GM12878 (cell line): ENCODE results near the gene NHS. TPM values are rescaled to one million over a fixed set of nuclear protein-coding genes. Genes with fewer than 3 reads are reported as not detected.

Experiments
- ATAC-seq: fragments of 200-7000 bp; cut with Tn5 transposase; 3 replicates; pipeline ENCODE4 v1.9.1; 2020; ENCODE audit warnings: mild to moderate bottlenecking, moderate library complexity
- BruUV-seq: library from RNA; stranded (reverse); fragments of 400-500 nt; replicated peaks from 2 replicates; lab custom pipeline; 2021; lab: Mats Ljungman, UMichigan
- CTCF ChIA-PET: fragments of 300-600 bp; sonication (Branson Sonifier 250); formaldehyde crosslinking; extraction: SDS; loops from one replicate; lab custom pipeline; 2021; ENCODE audit warnings: inconsistent platforms; lab: Yijun Ruan, JAX
- POLR2A ChIA-PET: fragments of 350-600 bp; formaldehyde crosslinking; extraction: SDS; loops from one replicate; lab custom pipeline; 2021; ENCODE audit warnings: inconsistent platforms; lab: Charles Lee
- RAD21 ChIA-PET: fragments of 300-600 bp; sonication (Branson Sonifier 250); formaldehyde crosslinking; loops from one replicate; lab custom pipeline; 2023; ENCODE audit warnings: antibody characterized with exemption; ENCODE audit not compliant: unreplicated experiment; lab: Charles Lee
- SMC1A ChIA-PET: fragments of 300-600 bp; sonication (Branson Sonifier 250); formaldehyde crosslinking; loops from one replicate; lab custom pipeline; 2023; ENCODE audit not compliant: unreplicated experiment, uncharacterized antibody; lab: Charles Lee
- DNase-seq: peaks from one replicate; pipeline ENCODE4 v3.0.0-alpha.2; 2011; ENCODE audit warnings: low read depth, low spot score
- FAIRE-seq: peaks from 3 replicates; lab custom pipeline; 2011; peaks lifted over from hg19 to GRCh38; lab: Jason Lieb, UNC
- H2AFZ ChIP-seq: 2 replicates; pipeline ENCODE4 v1.6.0; 2011; ENCODE audit warnings: low read depth, low read length, control low read depth; ENCODE audit not compliant: control insufficient read depth
- H3K27ac ChIP-seq: 2 replicates; pipeline ENCODE4 v1.5.1; 2011; ENCODE audit warnings: control low read depth; ENCODE audit not compliant: control insufficient read depth, insufficient read depth
- H3K27me3 ChIP-seq, 2 experiments: replicated peaks in 1 of 2; 2 replicates each; pipeline versions ENCODE4 v1.6.0 to v1.6.1; 2011; ENCODE audit warnings: low read length in 1 of 2; ENCODE audit not compliant: control insufficient read depth in 2 of 2, insufficient read depth in 2 of 2
- H3K36me3 ChIP-seq, 2 experiments: 2 replicates each; pipeline ENCODE4 v1.5.1; 2011; ENCODE audit warnings: low read length in 1 of 2; ENCODE audit not compliant: control insufficient read depth in 2 of 2, insufficient read depth in 2 of 2
- H3K4me1 ChIP-seq: 2 replicates; pipeline ENCODE4 v1.6.1; 2011; ENCODE audit warnings: mild to moderate bottlenecking, low read length, moderate library complexity, mixed read lengths; ENCODE audit not compliant: control insufficient read depth, insufficient read depth
- H3K4me2 ChIP-seq: 2 replicates; pipeline ENCODE4 v1.6.0; 2011; ENCODE audit warnings: control low read depth; ENCODE audit not compliant: control insufficient read depth, insufficient read depth
- H3K4me3 ChIP-seq: fragments of 200-600 bp; sonication (generic); 2 replicates; pipeline ENCODE4 v1.5.1; 2016
- H3K79me2 ChIP-seq: 2 replicates; pipeline ENCODE4 v1.6.0; 2011; ENCODE audit warnings: low read length; ENCODE audit not compliant: control insufficient read depth, insufficient read depth
- H3K9ac ChIP-seq: 2 replicates; pipeline ENCODE4 v1.8.0; 2011; ENCODE audit warnings: low read length, control low read depth, mixed read lengths; ENCODE audit not compliant: control insufficient read depth, insufficient read depth
- H3K9me3 ChIP-seq: replicated peaks from 3 replicates; pipeline ENCODE4 v1.5.1; 2011; ENCODE audit warnings: mild to moderate bottlenecking, low read length; ENCODE audit not compliant: control insufficient read depth, insufficient read depth
- H4K20me1 ChIP-seq: 2 replicates; pipeline ENCODE4 v1.6.0; 2011; ENCODE audit not compliant: control insufficient read depth, insufficient read depth
- ESRRA ChIP-seq: IDR thresholded peaks from 2 replicates; pipeline ENCODE4 v1.6.1; 2012; ENCODE audit warnings: mild to moderate bottlenecking, low read length, improper control_type of control experiment
- IKZF1 ChIP-seq: fragments of 450-650 bp; conservative IDR thresholded peaks from 2 replicates; pipeline ENCODE4 v1.6.1; 2017; ENCODE audit warnings: antibody characterized with exemption, mild to moderate bottlenecking
- NKRF ChIP-seq: fragments of 450-650 bp; conservative IDR thresholded peaks from 2 replicates; pipeline ENCODE4 v1.6.1; 2017; ENCODE audit warnings: mild to moderate bottlenecking, moderate library complexity
- TCF12 ChIP-seq: IDR thresholded peaks from 2 replicates; pipeline ENCODE4 v1.6.1; 2011; ENCODE audit warnings: low read depth, mild to moderate bottlenecking, low read length
- USF1 ChIP-seq: IDR thresholded peaks from 2 replicates; pipeline ENCODE4 v1.6.1; 2011; ENCODE audit warnings: borderline replicate concordance, low read depth, mild to moderate bottlenecking, moderate library complexity, mixed read lengths, low read length; ENCODE audit not compliant: insufficient read depth; ENCODE audit errors: extremely low read length
- ZBTB40 ChIP-seq: fragments of 450-650 bp; IDR thresholded peaks from 2 replicates; pipeline ENCODE4 v1.6.1; 2016; ENCODE audit warnings: mild to moderate bottlenecking, moderate library complexity, borderline replicate concordance
- ZNF384 ChIP-seq: IDR thresholded peaks from 2 replicates; pipeline ENCODE4 v1.6.1; 2012; ENCODE audit warnings: low read depth, mild to moderate bottlenecking, low read length, improper control_type of control experiment, borderline replicate concordance
- WGBS: methylation state at CpG from one replicate; pipeline ENCODE4 v1.1.6; 2016; ENCODE audit warnings: low lambda C conversion rate; ENCODE audit not compliant: insufficient replicate concordance, insufficient coverage; ENCODE audit errors: missing lambda C conversion rate; 5-methylcytosine and 5-hydroxymethylcytosine counted together
- in situ Hi-C: fragments of 300-500 bp; cut with MboI; formaldehyde crosslinking; loops from 9 replicates; pipeline ENCODE4 v1.14.3; 2018; ENCODE audit warnings: mixed read lengths
- intact Hi-C: fragments of 100-400 bp; cut with micrococcal nuclease; formaldehyde crosslinking; loops from one replicate; pipeline ENCODE4 v1.14.2; 2022; ENCODE audit not compliant: unreplicated experiment
- polyA plus RNA-seq, 11 experiments: library from polyadenylated mRNA; depleted of rRNA in 4 of 11; unstranded in 6 of 11; stranded (reverse) in 5 of 11; fragments of >200 nt; fragmentation: Nextera tagmentation in 4 of 11; fragmentation: Illumina TruSeq in 1 of 11; extraction: Ambion mirVana in 4 of 11; extraction: Trizol in 1 of 11; gene quantifications; 1 replicate in 1 of 11; 2 replicates in 10 of 11; pipeline versions ENCODE4 v1.2.1 to v1.2.3, GENCODE V29; 2011 to 2016; ENCODE audit warnings: inconsistent platforms in 2 of 11, missing spikeins in 2 of 11, low read depth in 1 of 11
- total RNA-seq, 4 experiments: library from RNA; depleted of rRNA in 3 of 4; stranded (reverse); fragments of >200 nt in 3 of 4; fragmentation: Illumina TruSeq in 1 of 4; extraction: Trizol in 1 of 4; gene quantifications; 2 replicates each; pipeline versions ENCODE4 v1.2.1 to v1.2.3, GENCODE V29; 2013 to 2021

Gene NHS
- total and polyA plus RNA-seq, 10 of the 15 experiments (the other 5 are each of a cell fraction or from before 2014, with no cell fraction given): under 0.01 to 0.07 (median 0.03) TPM; not detected in 7

GRCh38 chrX:17547658-17548057, 172.7 kb downstream of the NHS start:
- WGBS: 0% methylated on average over 2 of the region's 2 CpGs
- Histone ChIP-seq H4K20me1 (no peaks in the 10 kb centered on the region), H3K9me3 (no peaks in the 10 kb centered on the region), H3K4me1 (0 out of 2 replicates have a peak, but pooled peaks cover 5% of the 10 kb centered on the region), H3K27me3 (no peaks in the 10 kb centered on the region), H3K4me3 (no peak overlapping the region), H3K9ac (no peak overlapping the region), H3K27ac (0 out of 2 replicates have a peak overlapping the region, but pooled peaks have one; percentile 14), H3K36me3 (no peaks in the 10 kb centered on the region), H2AFZ (no peak overlapping the region), H3K79me2 (no peaks in the 10 kb centered on the region), H3K4me2 (no peak overlapping the region)
- in situ Hi-C loops: no loop called here
- RAD21 ChIA-PET: no interaction called here
- POLR2A ChIA-PET: no interaction called here
- DNase-seq: peak; percentile 56
- intact Hi-C loops: no loop called here
- CTCF ChIA-PET: interaction anchor here (0.6 kb wide), 1 partner anchor 501 kb away, joined by 3 read pairs; no protein-coding TSS in a partner anchor
- no peak for FAIRE-seq
- no TSS peak for BruUV-seq
- TF ChIP-seq NKRF: no peak
- 0 out of 2 replicates have a peak, but pooled peaks have one; percentile 41 for TF ChIP-seq TCF12
- peak; percentile 77 for ATAC-seq
- SMC1A ChIA-PET: no interaction called here

- BruUV-seq: no TSS peak
- no peak for FAIRE-seq
- ChIA-PET POLR2A (no interaction called here), SMC1A (interaction anchor here (1.2 kb wide), 1 partner anchor 42 kb away, joined by 3 read pairs; no protein-coding TSS in a partner anchor), CTCF (interaction anchor here (1.3 kb wide), 1 partner anchor 307 kb away, joined by 3 read pairs; no protein-coding TSS in a partner anchor), RAD21 (no interaction called here)
- in situ Hi-C loops (no loop called here), intact Hi-C loops (no loop called here)
- 0 out of 2 replicates have a peak, but pooled peaks cover 5% of the 10 kb centered on the region for H3K4me1 ChIP-seq
- WGBS: 33% methylated on average over 6 of the region's 6 CpGs
- no peaks in the 10 kb centered on the region for H3K36me3 ChIP-seq
- peak overlapping the region; percentile 12; the same call in 1 of the 2 replicates for H2AFZ ChIP-seq
- no peak overlapping the region for H3K9ac ChIP-seq
- no peak overlapping the region for H3K4me3 ChIP-seq
- ATAC-seq: peak; percentile 50
- H3K27me3 ChIP-seq: peaks cover 0 to 2% of the 10 kb centered on the region in 2 experiments; a peak in 1 of 4 replicates
- no peak for DNase-seq
- H4K20me1 ChIP-seq: no peaks in the 10 kb centered on the region
- no peaks in the 10 kb centered on the region for H3K9me3 ChIP-seq
- H3K4me2 ChIP-seq: no peak overlapping the region
- no peaks in the 10 kb centered on the region for H3K79me2 ChIP-seq
- H3K27ac ChIP-seq: peak overlapping the region; percentile 34
- TF ChIP-seq ESRRA (no peak), ZNF384 (peak; percentile 53; the same call in 1 of the 2 replicates), IKZF1 (no peak), ZBTB40 (no peak), USF1 (no peak)
Measured at GRCh38 chrX:17549107-17549651, 174.2 kb downstream of the NHS start.
